COLO668 (cell line): ENCODE results near the gene GAPVD1.

Experiments used
- DNase-seq: peaks from one replicate; lab custom pipeline; 2025; ENCODE audit not compliant: unreplicated experiment; lab: John Stamatoyannopoulos, UW

GAPVD1 gene

GRCh38 chr9:125400725-125401716 is 139.4 kb downstream of the GAPVD1 start:
- DNase-seq: no peak

- no peak for DNase-seq
These were observed 143.1 kb downstream of the GAPVD1 start for GRCh38 chr9:125404733-125405132.

- DNase-seq: no peak
These were observed 144.5 kb downstream of the GAPVD1 start for GRCh38 chr9:125405938-125406809.

DNA sequence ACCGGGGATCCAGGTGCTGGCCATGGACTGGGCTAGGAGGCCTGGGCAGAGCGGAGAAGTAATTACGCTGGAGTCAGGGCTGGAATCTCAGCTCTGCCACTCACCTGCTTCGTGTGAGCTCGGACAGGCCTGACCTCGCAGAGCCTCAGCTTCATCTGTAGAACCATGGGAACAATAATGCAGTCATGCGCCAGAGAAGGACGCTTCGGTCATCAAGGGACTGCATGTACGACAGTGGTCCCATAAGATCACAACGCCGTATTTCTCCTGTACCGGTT is 145.1 kb downstream of the GAPVD1 start:
- no peak for DNase-seq

GRCh38 chr9:125407432-125407973 is 145.9 kb downstream of the GAPVD1 start:
- DNase-seq: no peak

DNA sequence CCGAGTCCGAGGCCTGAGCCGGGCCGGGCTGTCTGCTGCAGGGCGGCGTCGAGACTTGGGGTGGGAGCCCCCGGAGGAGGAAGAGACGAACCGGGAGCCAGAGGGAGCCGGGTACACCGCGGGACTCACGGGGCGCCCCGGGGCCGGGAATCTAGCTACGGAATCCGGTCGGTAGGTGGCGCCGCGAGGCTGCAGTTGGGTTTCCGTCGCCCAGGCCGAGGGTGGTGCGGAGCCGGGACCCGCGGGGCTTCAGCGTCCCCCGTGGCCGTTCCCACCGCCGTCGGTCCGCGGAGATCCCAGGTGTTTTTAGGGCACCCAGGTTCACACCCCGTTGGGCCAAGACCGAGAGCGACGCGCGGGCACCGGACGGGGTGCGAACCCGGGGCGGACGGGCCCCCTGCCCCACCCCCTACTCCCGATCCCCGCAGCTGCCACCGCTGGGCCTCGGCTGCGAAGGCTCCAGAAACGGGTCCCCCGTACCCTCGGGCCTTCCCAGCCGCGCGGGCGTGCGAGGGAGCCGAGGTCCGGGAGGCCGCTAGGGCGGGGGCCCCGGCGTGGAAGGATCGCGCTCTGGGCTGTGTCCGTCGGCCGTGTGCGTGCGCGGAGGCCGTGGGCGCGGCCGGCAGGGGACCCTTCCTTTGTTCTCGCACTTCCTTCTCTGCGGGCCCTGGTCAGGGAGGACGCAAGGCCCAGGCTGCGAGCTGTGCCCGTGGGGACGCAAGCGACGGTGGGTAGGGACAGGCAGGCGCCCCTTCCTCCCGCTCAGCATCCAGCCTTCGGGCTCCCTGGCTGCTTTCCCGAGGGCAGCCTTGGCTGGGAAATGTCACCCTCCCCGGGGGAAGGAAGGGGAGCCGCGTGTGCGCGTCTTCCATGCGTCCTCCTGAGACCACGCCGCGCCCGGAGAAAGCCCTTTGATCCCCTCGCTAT is 146.6 kb downstream of the GAPVD1 start:
- peak; percentile 84 for DNase-seq

DNA sequence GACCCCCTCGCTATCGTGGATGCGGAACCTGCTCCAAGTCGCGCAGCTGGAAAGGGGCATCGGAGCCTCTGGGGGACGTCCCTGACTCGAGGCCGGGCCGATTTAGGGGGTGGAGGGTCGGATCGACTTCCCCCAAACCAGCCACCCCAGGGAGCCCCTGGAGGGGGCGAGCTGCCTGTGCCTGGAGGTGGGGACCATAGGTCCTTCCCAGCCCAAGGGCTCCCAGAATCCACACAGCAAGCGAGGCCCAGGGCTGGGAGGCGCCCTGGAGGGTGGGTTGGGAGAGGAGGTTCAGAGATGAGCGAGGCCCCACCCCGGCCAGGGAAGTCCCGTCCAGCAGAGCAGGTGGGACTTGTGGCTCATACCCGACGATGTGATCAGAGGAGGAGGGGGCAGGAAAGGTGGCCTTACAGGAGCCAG is 147.6 kb downstream of the GAPVD1 start:
- peak; percentile 44 for DNase-seq

GRCh38 chr9:125409637-125410521 is 148.3 kb downstream of the GAPVD1 start:
- DNase-seq: peak; percentile 78

- no peak for DNase-seq
These were observed 148.9 kb downstream of the GAPVD1 start for GRCh38 chr9:125410522-125410894.

DNA sequence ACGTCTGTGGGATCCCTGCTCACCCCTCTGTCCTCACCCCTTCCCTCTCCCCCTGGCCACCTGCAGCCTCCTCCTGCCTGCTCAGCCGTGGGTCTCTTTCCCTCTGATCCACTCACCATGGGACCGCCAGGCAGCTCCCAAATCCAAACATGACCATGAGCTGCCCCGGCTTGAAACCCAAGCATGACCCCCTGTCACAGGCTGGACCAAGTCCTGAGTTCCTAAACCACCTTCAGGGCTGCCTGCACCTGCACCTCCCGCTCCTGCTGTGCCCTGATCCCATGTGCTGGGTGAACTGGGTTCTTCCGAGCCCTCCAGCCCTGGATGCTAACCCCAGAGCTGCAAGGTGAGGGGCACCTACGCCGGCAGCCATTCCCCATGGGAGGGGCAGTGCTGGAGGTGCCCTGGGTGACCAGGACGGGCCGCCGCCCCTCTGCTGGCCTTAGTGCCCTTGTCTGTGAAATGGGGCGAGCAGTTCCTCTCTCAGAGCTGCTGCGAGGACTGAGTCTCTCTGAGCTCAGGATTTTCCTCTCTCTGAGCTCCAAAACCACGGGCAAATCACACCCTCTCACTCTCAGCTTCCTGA is 149.6 kb downstream of the GAPVD1 start:
- no peak for DNase-seq

DNA sequence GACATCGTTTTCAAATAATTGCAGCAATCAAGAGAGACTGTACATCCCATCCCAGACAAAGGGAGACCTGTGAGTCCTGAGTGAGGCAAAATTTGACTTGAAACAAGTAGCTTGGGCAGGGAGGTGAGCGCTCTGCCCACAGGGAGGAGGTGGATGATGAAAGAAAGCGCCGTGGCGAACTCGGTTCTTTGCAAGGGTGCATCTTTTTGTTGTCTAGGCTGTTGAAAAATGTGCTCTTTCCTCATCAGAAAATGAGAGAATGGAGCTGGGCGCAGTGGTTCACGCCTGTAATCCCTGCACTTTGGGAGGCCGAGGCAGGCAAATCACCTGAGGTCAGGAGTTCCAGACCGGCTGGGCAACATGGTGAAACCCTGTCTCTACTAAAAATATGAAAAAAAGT is 150.5 kb downstream of the GAPVD1 start:
- DNase-seq: no peak

GRCh38 chr9:125413579-125413978 is 152.0 kb downstream of the GAPVD1 start:
- no peak for DNase-seq

DNA sequence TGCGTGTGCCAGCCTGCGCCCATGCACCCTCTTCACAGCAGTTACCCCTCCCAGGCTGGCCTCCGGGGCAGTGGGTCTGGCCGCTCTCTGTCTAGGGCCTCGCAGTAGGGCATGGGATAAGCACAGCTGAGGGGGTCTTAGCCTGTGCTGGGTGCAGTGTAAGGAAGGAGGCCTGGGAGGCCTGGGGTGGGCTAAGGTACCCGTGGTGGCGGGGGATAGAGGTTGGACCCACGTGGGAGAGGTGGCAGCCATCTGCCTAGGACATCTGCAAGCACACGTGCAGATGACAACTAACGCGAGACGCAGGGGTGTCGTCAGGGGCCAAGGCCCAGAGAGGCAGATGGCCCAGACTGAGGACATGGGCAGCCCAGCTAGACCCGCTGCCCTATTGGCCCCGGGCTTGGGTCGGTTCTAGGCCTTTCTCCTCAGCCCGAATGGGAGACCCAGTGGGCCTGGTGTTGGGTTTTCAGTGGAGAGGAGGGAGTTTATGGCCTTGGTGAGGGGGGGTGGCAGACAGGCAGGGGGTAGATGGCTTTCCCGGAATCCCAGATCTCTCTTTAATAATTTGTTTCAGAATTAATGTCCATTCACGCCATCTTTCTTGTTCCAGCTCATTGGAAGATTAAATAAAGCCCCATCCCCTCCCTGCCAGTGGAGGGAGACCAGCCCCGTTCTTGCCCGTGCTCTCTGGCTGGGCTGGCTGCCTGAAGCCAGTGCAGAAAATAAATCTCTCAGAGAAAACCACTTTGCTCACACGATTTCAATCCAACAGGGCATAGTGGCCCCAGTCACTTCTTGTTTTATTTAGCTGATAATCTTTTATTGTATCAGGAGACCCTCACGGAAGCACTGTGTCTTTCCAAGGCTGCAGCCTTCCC is 154.2 kb downstream of the GAPVD1 start:
- DNase-seq: no peak

DNA sequence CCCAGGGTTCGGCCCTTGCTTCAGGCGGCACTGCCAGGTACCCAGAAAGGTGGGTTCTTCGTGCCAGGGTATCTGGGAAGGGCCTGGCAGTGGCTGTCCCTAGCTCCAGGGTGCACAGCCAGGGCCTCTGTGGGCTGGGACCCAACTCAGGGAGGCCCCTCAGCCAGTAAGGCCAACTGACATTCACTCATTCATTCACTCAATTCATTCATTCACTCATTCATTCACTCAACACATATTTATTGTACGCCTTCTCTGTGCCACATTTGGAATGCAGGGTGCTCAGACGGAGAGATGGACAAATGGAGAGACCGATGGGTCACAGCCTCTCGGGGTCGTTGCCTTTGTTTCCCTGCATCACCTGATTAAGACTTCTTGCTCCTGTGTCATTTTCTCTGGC is 154.9 kb downstream of the GAPVD1 start:
- no peak for DNase-seq
